ENCODE measurements around the gene UBE3D.

UBE3D gene

DNA sequence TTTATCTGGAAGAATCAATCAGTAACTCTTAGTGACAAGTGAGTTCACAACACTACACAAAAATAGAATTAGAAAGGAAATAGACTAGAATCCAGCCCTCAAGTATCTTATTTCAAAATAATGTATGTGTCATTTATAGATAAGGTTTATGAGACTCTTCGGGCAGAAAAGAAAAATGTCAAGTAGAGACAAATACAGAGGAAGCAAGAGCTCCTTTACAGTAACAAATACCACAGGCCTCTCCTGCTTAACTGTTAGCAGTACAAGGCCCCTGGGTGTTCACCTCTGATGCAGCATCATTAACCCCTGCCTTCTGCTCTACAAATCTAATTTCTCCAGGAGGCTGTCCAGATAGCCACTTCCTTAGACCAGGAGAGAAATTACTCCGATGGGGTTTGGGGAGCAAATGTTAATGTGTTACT lies 76.7 kb downstream of the UBE3D start:
- Histone ChIP-seq H3K4ac (ENCODE audit: low read depth in 1 of 2, low read length in 2 of 2) (no peak overlapping the region), H4K91ac (ENCODE audit: low read length) (no peak overlapping the region), H3K27me3 (ENCODE audit: control insufficient read depth in 1 of 2, insufficient read depth in 1 of 2, low read length in 2 of 2) (no peaks in the 10 kb centered on the region), H3K27ac (ENCODE audit: low read length, poor library complexity, severe bottlenecking) (peak overlapping the region; percentile 29), H2AFZ (ENCODE audit: low read depth, low read length) (no peak overlapping the region), H3K18ac (ENCODE audit: low read depth in 1 of 2, low read length in 2 of 2) (no peak overlapping the region), H3K9me3 (ENCODE audit: control insufficient read depth, low read length) (no peaks in the 10 kb centered on the region), H3K9ac (ENCODE audit: low read length) (no peak overlapping the region), H3K4me3 (ENCODE audit: insufficient read depth in 1 of 2, low read depth in 1 of 2, low read length in 2 of 2) (no peak overlapping the region), H3K4me1 (ENCODE audit: control insufficient read depth, insufficient read depth, low read depth, low read length) (peaks cover 3% of the 10 kb centered on the region), H2BK120ac (ENCODE audit: low read depth, low read length) (no peak overlapping the region), H3K4me2 (ENCODE audit: low read length, poor library complexity, severe bottlenecking) (no peak overlapping the region), H2BK5ac (ENCODE audit: low read depth, low read length, poor library complexity, severe bottlenecking) (no peak overlapping the region), H2BK15ac (ENCODE audit: low read depth, poor library complexity, severe bottlenecking) (no peak overlapping the region), H4K8ac (ENCODE audit: low read length) (no peak overlapping the region), H3K14ac (ENCODE audit: low read length in 2 of 2) (no peak overlapping the region), H3K23ac (ENCODE audit: low read length in 2 of 2) (no peak overlapping the region), H3K36me3 (ENCODE audit: control insufficient read depth in 1 of 2, insufficient read depth in 2 of 2, low read depth in 1 of 2, low read length in 2 of 2) (no peaks in the 10 kb centered on the region), H2BK12ac (ENCODE audit: low read length in 2 of 2) (no peak overlapping the region), H3K79me1 (replicated peaks; ENCODE audit: low read length, poor library complexity, severe bottlenecking) (no peaks in the 10 kb centered on the region), H2AK5ac (ENCODE audit: low read length, severe bottlenecking) (peak overlapping the region; percentile 36)
- DNase-seq: peak; percentile 57
- 22% methylated on average over 1 of the region's 2 CpGs for WGBS

DNA sequence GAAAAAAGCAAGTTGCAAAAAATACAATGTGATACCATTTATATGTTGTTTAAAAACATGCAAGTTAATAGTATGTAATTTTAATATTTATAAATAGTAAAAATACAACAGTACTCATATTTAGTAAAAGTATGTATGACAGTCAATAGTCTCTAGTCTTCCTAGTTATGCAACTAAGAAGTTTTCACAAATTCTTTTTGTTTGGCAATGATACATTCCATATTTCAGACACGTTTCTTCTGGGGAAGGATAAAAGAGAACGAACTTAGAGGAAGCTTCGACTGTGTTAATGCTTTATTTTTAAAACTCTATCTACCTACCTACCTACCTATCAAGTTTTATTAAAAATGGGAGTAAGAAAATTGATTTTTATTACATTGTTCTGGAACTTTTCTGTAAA lies 77.7 kb downstream of the UBE3D start:
- Histone ChIP-seq H3K14ac (ENCODE audit: low read length in 2 of 2) (no peak overlapping the region), H3K4me3 (ENCODE audit: insufficient read depth in 1 of 2, low read depth in 1 of 2, low read length in 2 of 2) (no peak overlapping the region), H2BK120ac (ENCODE audit: low read depth, low read length) (no peak overlapping the region), H2BK5ac (ENCODE audit: low read depth, low read length, poor library complexity, severe bottlenecking) (no peak overlapping the region), H2AK5ac (ENCODE audit: low read length, severe bottlenecking) (no peak overlapping the region), H3K79me1 (replicated peaks; ENCODE audit: low read length, poor library complexity, severe bottlenecking) (no peaks in the 10 kb centered on the region), H3K36me3 (ENCODE audit: control insufficient read depth in 1 of 2, insufficient read depth in 2 of 2, low read depth in 1 of 2, low read length in 2 of 2) (no peaks in the 10 kb centered on the region), H2BK12ac (ENCODE audit: low read length in 2 of 2) (no peak overlapping the region), H3K9ac (ENCODE audit: low read length) (no peak overlapping the region), H3K4ac (ENCODE audit: low read depth in 1 of 2, low read length in 2 of 2) (no peak overlapping the region), H3K4me1 (ENCODE audit: control insufficient read depth, insufficient read depth, low read depth, low read length) (peaks cover 3% of the 10 kb centered on the region), H3K27me3 (ENCODE audit: control insufficient read depth in 1 of 2, insufficient read depth in 1 of 2, low read length in 2 of 2) (no peaks in the 10 kb centered on the region), H3K27ac (ENCODE audit: low read length, poor library complexity, severe bottlenecking) (no peak overlapping the region), H2BK15ac (ENCODE audit: low read depth, poor library complexity, severe bottlenecking) (no peak overlapping the region), H3K18ac (ENCODE audit: low read depth in 1 of 2, low read length in 2 of 2) (no peak overlapping the region), H4K8ac (ENCODE audit: low read length) (no peak overlapping the region), H3K23ac (ENCODE audit: low read length in 2 of 2) (no peak overlapping the region), H3K4me2 (ENCODE audit: low read length, poor library complexity, severe bottlenecking) (no peak overlapping the region), H3K9me3 (ENCODE audit: control insufficient read depth, low read length) (no peaks in the 10 kb centered on the region), H2AFZ (ENCODE audit: low read depth, low read length) (no peak overlapping the region), H4K91ac (ENCODE audit: low read length) (no peak overlapping the region)
- DNase-seq: no peak
- no CpG with 5 or more reads among the region's 3 CpGs for WGBS

DNA sequence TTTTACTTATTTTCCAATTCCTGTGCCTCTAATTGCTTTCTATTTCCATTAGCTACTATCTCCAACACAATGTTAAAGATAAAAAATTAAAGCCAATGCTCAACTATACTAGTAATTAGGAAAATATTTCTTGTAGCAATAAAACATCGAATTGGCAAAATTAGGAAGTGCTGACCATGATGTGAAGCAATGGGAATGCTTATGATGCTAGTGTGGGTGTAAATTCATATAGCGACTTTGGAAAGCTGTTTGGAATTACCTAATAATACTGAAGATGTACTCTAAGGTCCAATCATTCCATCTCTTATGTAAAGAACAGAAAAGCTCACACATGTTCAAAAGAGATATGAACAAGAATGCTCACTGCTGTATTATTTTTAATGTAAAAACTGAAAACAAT lies 78.2 kb downstream of the UBE3D start:
- 100% methylated on average over 1 of the region's 2 CpGs for WGBS
- no peak for DNase-seq
- H2AFZ ChIP-seq (ENCODE audit: low read depth, low read length): no peak overlapping the region
- H3K27me3 ChIP-seq (ENCODE audit: control insufficient read depth in 1 of 2, insufficient read depth in 1 of 2, low read length in 2 of 2): no peaks in the 10 kb centered on the region
- H3K36me3 ChIP-seq (ENCODE audit: control insufficient read depth in 1 of 2, insufficient read depth in 2 of 2, low read depth in 1 of 2, low read length in 2 of 2): no peaks in the 10 kb centered on the region
- H2BK12ac ChIP-seq (ENCODE audit: low read length in 2 of 2): no peak overlapping the region
- no peak overlapping the region for H3K23ac ChIP-seq (ENCODE audit: low read length in 2 of 2)
- H2BK5ac ChIP-seq (ENCODE audit: low read depth, low read length, poor library complexity, severe bottlenecking): no peak overlapping the region
- no peak overlapping the region for H3K9ac ChIP-seq (ENCODE audit: low read length)
- H3K27ac ChIP-seq (ENCODE audit: low read length, poor library complexity, severe bottlenecking): no peak overlapping the region
- H3K4me2 ChIP-seq (ENCODE audit: low read length, poor library complexity, severe bottlenecking): no peak overlapping the region
- H3K4me3 ChIP-seq (ENCODE audit: insufficient read depth in 1 of 2, low read depth in 1 of 2, low read length in 2 of 2): no peak overlapping the region
- no peaks in the 10 kb centered on the region for H3K9me3 ChIP-seq (ENCODE audit: control insufficient read depth, low read length)
- H2BK15ac ChIP-seq (ENCODE audit: low read depth, poor library complexity, severe bottlenecking): no peak overlapping the region
- no peak overlapping the region for H2AK5ac ChIP-seq (ENCODE audit: low read length, severe bottlenecking)
- no peaks in the 10 kb centered on the region for H3K79me1 ChIP-seq (replicated peaks; ENCODE audit: low read length, poor library complexity, severe bottlenecking)
- no peak overlapping the region for H3K18ac ChIP-seq (ENCODE audit: low read depth in 1 of 2, low read length in 2 of 2)
- H2BK120ac ChIP-seq (ENCODE audit: low read depth, low read length): no peak overlapping the region
- no peak overlapping the region for H3K4ac ChIP-seq (ENCODE audit: low read depth in 1 of 2, low read length in 2 of 2)
- H4K91ac ChIP-seq (ENCODE audit: low read length): no peak overlapping the region
- no peak overlapping the region for H3K14ac ChIP-seq (ENCODE audit: low read length in 2 of 2)
- H3K4me1 ChIP-seq (ENCODE audit: control insufficient read depth, insufficient read depth, low read depth, low read length): peaks cover 3% of the 10 kb centered on the region
- H4K8ac ChIP-seq (ENCODE audit: low read length): no peak overlapping the region

DNA sequence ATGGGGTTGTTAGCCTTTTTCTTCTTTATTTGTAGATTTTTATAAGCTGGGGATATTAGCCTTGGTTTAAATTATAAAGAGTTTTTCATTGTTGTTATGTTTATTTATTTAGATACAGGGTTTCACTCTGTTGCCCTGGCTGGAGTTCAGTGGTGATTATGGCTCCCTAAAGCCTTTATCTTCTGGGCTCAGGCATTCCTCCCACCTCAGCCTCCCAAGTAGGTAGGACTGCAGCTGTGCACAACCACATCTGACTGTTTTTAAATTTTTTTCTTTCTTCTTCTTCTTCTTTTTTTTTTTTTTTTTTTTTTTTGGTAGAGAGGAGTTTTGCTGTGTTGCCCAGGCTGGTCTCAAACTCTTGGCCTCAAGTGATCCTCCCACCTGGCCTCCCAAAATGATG lies 80.9 kb downstream of the UBE3D start:
- Histone ChIP-seq H3K23ac (ENCODE audit: low read length in 2 of 2) (no peak overlapping the region), H2BK120ac (ENCODE audit: low read depth, low read length) (no peak overlapping the region), H3K9ac (ENCODE audit: low read length) (no peak overlapping the region), H2BK12ac (ENCODE audit: low read length in 2 of 2) (no peak overlapping the region), H3K79me1 (replicated peaks; ENCODE audit: low read length, poor library complexity, severe bottlenecking) (no peaks in the 10 kb centered on the region), H3K14ac (ENCODE audit: low read length in 2 of 2) (no peak overlapping the region), H4K8ac (ENCODE audit: low read length) (no peak overlapping the region), H2AFZ (ENCODE audit: low read depth, low read length) (no peak overlapping the region), H2BK5ac (ENCODE audit: low read depth, low read length, poor library complexity, severe bottlenecking) (no peak overlapping the region), H3K4me1 (ENCODE audit: control insufficient read depth, insufficient read depth, low read depth, low read length) (no peaks in the 10 kb centered on the region), H3K4me3 (ENCODE audit: insufficient read depth in 1 of 2, low read depth in 1 of 2, low read length in 2 of 2) (no peak overlapping the region), H3K4me2 (ENCODE audit: low read length, poor library complexity, severe bottlenecking) (no peak overlapping the region), H3K18ac (ENCODE audit: low read depth in 1 of 2, low read length in 2 of 2) (no peak overlapping the region), H3K27ac (ENCODE audit: low read length, poor library complexity, severe bottlenecking) (no peak overlapping the region), H3K4ac (ENCODE audit: low read depth in 1 of 2, low read length in 2 of 2) (no peak overlapping the region), H2BK15ac (ENCODE audit: low read depth, poor library complexity, severe bottlenecking) (no peak overlapping the region), H3K9me3 (ENCODE audit: control insufficient read depth, low read length) (no peaks in the 10 kb centered on the region), H4K91ac (ENCODE audit: low read length) (no peak overlapping the region), H3K27me3 (ENCODE audit: control insufficient read depth in 1 of 2, insufficient read depth in 1 of 2, low read length in 2 of 2) (no peaks in the 10 kb centered on the region), H2AK5ac (ENCODE audit: low read length, severe bottlenecking) (no peak overlapping the region), H3K36me3 (ENCODE audit: control insufficient read depth in 1 of 2, insufficient read depth in 2 of 2, low read depth in 1 of 2, low read length in 2 of 2) (no peaks in the 10 kb centered on the region)
- no peak for DNase-seq

Measured in mesenchymal stem cell (in vitro differentiated cells and primary cell).